Measurements from ENCODE around the gene ZC2HC1B. TPM values are rescaled to one million over a fixed set of nuclear protein-coding genes. Genes with fewer than 3 reads are reported as not detected.
A peak's percentile ranks its signal among the peaks of the same experiment; 100 is the strongest.

The ZC2HC1B gene
- total and polyA plus RNA-seq, 9 of the 15 experiments (the other 6 are each of a cell fraction or from before 2014, with no cell fraction given): not detected

- TF ChIP-seq REST (IDR thresholded peaks at IDR 0.05; ENCODE audit: borderline replicate concordance): no peak
- no peak for TF ChIP-seq REST (CRISPR knock-in tag; IDR thresholded peaks at IDR 0.05; ENCODE audit: low read depth)
- no peak for TF ChIP-seq E2F4 (CRISPR knock-in tag; IDR thresholded peaks at IDR 0.05; ENCODE audit: low read depth)
- peak; percentile 26; the same call in 1 of the 2 replicates for TF ChIP-seq EP300 (IDR thresholded peaks at IDR 0.05; ENCODE audit: low read length)
- no peak for TF ChIP-seq POLR2G (IDR thresholded peaks at IDR 0.05; ENCODE audit: low read depth, low read length)
- TF ChIP-seq CEBPG (CRISPR knock-in tag; IDR thresholded peaks at IDR 0.05): 0 out of 2 replicates have a peak, but pooled peaks have one; percentile 18
- TF ChIP-seq CEBPG (tag; conservative IDR thresholded peaks at IDR 0.05 in 1 of 2, IDR thresholded peaks at IDR 0.05 in 1 of 2): peak in 1 of 2 experiments; percentile 75; a peak in 2 of 4 replicates
Observed at GRCh38 chr6:143823548-143823947, 40.7 kb upstream of the ZC2HC1B start (continued).

Data from K562 (cell line).